HG03571 (cell line): ENCODE measurements around the gene BOLA3.
A peak's percentile ranks its signal among the peaks of the same experiment; 100 is the strongest.
"Not testable (repeated sequence)": the region's sequence is repeated elsewhere in the genome, so short reads cannot be mapped to it uniquely, and the experiment has no call there.

ENCODE experiments used
- ATAC-seq: cut with Tn5 transposase; IDR thresholded peaks from one replicate; pipeline ENCODE4 v1.9.1; 2021; ENCODE audit not compliant: unreplicated experiment

BOLA3 gene, protein sequence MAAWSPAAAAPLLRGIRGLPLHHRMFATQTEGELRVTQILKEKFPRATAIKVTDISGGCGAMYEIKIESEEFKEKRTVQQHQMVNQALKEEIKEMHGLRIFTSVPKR

DNA sequence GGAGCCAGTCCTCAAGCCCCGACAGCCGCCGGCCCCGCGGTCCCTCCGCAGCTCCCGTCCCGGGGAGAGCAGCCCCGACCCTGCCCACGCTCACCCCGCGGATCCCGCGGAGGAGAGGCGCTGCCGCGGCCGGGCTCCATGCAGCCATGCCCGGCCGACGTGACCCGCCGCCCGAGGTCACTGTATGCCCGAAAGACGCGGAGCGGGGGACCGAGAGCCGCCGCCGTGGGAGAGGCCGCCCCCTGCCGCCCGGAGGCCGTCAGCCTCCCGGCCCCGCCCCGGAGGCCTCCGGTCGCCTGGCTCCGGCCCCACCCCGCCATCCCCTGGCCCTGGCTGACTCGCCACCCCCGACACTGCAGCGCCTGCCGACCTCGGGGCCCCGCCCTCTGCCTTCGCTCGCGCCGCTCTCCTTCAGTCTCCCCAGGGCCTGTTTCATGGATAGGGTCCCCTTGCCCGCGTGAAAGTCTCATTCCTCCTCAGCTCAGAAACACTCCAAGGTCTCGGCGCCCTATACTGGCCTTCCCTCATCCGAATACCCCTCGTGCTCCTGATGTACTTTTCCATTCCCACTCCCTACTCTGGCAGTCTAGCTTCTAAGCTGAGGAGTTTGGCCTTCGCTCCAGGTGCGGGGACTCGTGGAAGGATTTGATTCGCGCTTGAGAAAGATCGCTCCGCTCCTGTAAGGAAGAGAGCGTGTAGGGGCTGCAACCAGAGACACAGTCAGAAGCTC lies at the start of gene BOLA3:
TSS of gene BOLA3 (minus strand) at position 186 of the 730 bp plus-strand sequence. CDS start at position 148, 38 bp downstream.
- peak; percentile 89 for ATAC-seq

DNA sequence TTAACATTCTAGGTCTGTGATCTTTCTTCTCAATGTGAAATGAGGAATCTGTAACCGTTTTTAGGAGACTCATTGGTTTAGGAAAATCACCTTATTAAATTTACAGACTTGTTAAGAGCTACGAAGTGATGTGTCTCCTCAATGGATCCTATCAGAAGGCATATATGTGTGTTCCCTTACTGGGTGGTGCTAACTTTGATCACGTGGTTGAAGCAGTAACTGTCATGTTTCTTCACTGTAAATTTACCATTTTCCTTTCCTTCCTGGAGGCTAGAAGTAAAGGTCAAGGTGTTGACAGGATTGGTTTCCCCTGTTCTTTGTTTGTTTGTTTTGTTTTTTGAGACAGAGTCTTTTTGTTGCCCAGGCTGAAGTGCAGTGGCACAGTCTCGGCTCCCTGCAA lies 49.3 kb upstream of the BOLA3 start:
- no peak for ATAC-seq

DNA sequence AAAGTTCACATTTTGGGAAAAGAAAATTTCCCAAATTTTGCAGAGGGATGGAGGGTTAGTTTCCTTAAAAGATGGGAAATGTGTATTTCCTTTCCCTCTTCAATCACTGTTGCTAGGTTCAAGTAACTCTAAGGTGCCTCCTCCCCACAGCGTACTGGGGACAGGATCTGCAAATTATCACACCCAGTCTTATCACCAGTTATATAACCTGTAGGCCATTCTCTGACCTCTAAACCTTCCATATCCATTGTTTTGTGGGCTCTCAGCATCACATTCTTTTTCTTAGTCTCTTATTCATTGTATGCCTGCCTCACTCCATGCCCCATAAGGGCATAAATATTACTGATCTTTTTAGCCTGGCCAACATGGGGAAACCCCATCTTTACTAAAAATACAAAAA lies 47.1 kb upstream of the BOLA3 start:
- no peak for ATAC-seq

DNA sequence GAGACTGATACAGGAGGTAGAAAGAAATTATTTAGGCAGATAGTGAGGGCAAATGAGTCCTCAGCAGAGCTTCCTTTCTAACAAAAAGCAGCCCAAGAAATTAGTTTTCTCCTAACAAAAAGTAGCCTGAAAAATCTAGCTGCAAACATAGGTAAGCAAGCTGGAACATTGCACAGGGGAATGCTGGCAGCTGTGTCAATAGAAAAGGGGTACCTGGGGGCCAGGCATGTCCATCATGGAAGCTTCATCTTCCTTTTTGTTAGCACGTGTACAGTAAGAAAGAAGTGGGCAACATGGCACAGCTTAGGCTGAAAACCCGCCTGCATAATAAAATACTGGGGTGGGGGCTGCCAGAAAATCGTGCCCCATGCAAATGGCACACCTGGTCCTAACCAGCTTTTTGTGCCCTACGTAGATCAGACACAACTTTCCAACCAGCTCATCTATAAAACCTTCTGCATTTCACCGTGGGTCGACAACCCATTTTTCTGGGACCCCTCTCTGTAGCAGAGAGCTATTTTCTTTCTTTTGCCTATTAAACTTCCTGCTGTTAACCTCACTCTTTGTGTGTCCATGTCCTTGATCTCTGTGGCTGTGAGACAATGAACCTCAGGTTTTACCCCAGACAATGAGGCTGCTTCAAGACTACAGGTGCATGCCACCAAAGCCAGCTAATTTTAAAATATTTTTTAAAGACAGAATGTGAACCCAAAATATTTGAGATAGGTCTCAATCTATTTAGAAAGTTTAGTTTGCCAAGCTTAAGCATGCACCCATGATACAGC lies 44.1 kb upstream of the BOLA3 start:
- ATAC-seq: no peak

DNA sequence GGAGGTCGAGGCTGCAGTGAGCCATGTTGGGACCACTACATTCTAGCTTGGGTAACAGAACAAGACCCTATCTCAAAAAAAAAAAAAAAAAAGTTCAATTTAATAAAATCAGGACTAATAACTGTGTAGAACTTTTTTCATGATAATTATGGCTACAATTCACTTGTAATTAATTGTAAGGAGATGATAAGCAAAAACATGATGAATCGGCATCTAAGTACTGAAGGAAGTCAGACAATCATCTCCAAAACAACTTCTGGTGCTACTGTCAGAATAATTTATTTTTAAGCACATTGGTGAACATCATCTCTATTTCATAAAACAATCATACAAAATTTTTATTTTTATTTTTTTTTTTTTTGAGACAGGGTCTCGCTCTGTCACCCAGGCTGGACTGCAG lies 41.0 kb upstream of the BOLA3 start:
- no peak for ATAC-seq

DNA sequence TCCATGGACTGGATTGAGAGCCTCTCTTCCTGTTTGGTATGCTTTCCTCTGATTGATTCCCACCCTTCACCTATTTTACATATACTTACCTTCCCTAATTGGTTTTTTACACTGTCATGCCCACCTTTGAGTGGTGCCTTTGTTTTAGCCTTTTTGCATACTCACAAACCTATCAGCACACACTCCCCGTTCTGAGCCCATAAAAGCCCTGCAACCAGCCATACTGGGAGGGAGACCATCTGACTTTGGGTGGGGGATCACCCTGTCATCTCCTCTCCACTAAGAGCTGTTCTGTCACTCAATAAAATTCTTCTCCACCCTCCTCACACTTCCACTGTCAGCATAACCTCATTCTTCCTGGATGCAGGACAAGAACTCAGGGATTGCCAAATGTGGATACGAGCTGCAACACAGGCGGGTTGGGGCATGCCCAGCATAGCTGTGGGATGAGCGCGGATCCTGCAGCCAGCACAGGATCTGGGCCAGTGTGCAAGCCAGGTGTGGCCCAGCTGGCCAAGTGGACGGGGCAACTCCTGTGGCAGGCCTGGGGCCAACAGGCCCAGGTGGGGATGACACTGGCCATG lies 40.4 kb upstream of the BOLA3 start:
- no peak for ATAC-seq

DNA sequence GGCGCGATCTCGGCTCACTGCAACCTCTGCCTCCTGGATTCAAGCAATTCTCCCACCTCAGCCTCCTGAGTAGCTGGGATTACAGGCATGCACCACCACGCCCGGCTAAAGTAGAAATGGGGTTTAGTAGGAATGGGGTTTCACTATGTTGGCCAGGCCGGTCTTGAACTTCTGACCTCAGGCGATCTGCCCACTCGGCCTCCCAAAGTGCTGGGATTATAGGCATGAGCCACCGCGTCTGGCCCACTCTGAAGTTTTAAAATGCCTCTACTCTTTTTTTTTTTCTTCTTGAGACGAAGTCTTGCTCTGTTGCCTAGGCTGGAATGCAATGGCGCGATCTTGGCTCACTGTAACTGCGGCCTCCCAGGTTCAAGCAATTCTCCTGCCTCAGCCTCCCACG lies 39.0 kb upstream of the BOLA3 start:
- not testable (repeated sequence) for ATAC-seq

DNA sequence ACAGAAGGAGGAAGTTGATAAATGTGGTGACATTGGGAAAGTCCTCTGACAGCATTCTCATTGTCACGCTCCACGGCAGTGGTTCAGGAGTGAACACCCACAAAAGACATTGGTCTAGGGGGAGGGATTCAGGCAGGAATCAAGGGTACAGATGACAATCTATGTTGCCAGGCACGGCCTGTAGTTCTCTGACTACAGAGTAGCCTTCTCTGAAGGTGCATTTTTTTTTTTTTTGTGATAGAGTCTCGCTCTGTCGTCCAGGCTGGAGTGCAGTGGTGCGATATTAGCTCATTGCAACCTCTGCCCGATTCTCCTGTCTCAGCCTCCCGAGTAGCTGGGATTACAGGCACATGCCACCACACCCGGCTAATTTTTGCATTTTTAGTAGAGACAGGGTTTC lies 38.3 kb upstream of the BOLA3 start:
- ATAC-seq: peak; percentile 53

DNA sequence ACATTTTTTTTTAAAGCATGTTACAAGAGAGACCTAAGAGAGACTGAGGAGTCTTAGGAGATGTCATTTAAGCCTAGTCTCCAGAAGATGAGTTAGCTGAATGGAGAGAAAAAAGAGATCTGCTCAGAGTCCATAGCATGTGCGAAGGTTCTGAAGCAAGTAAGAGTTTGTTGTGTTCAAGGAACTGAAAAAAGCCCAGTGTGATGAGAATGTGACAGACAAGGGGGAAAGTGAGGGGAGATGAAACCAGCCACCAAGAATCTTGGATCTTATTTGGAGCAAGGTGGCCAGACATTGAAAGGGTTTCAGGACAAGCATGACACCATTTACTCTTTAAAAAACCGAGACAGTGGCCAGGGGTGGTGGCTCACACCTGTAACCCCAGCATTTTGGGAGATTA lies 36.2 kb upstream of the BOLA3 start:
- no peak for ATAC-seq

DNA sequence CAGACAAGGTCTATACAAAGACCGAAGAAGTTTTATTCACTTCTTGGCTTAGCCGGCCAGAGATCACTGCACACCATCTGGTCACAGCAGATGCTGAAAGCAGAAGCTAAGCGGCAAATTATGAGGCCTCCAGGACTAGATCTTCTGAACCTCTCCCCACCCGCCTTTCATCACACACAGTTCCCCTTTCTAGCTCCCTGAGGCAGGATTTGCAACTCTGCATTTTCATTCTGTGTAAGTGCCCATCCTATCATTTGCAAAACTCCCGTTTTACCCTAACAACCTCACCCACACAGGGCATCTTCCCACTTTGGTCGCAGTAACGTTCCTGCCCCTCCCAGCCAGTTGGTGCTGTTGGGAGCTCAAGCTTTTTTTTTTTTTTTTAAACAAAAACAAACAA lies 34.0 kb upstream of the BOLA3 start:
- ATAC-seq: peak; percentile 30

DNA sequence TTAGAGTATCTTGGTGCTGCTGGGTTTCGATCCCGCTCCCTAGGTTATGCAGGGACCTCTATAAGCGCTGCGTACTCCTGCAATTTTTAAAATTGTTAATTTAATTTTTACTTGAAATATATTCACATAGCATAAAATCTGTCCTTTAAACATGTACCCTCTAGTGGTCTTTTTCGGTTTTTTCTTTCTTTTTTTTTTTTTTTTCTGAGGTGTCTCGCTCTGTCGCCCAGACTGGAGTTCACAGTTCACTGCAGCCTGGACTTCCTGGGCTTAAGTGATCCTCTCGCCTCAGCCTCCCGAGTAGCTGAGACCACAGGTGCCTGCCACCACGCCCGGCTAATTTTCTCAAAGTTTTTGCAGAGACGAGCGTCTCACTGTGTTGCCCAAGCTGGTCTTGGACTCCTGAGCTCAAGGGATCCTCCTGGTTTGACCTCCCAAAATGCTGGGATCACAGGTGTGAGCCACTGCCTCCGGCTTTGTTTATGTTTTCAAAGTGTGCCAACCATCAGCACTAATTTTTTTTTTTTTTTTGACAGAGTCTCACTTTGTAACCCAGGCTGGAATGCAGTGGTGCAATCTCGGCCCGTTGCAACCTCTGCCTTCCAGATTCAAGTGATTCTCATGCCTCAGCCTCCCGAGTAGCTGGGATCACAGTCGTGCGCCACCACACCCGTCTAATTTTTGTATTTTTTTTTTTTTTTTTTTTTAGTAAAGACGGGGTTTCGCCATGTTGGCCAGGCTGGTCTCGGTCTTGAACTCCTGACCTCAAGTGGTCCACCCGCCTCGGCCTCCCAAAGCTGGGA lies 31.6 kb upstream of the BOLA3 start:
- peak; percentile 10 for ATAC-seq

DNA sequence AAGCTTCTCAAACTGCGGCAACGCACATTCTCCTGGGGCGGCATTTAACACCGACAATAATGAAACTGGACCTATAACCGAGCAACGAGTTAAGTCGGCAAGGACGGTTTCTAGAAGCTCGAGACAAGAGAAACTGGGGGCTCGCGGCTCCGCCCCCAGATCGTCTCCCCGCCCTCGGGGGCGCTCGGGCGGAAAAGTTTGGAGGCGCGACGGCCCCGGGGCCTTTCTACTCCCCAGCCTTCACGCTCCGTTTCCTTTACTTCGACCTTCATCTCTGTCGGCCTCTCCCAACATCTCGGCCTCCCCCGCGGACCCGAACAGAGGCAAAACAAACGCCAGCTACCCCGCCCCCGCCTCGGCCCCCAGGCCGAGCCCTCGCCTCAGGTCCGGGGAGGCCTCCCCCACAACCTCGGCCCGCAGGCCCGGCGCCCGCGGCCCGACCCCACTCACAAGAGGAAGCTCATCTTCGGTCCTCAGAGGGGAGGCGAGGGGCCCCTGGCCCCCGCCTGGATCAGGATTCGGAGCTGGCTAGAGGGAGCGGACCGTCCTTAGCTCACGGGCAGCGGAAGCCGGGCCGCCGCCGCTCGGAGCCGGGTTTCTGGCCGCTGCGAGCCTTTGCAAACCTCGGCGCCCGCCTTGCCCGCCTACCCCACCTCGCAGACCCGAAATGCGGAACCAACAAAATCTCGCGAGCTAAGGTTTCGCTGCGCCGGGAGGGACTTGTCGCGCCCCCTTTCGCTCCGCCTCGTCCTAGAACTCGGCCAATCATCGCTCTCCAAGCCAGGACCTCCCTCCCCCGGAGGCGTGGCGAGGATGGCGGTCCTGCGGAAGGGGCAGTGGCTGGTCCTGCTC lies 30.7 kb upstream of the BOLA3 start, which contains the start of gene MOB1A:
TSS of gene MOB1A (minus strand) at position 669 of the 852 bp plus-strand sequence. CDS start at position 464, 205 bp downstream.
- ATAC-seq: peak; percentile 74

DNA sequence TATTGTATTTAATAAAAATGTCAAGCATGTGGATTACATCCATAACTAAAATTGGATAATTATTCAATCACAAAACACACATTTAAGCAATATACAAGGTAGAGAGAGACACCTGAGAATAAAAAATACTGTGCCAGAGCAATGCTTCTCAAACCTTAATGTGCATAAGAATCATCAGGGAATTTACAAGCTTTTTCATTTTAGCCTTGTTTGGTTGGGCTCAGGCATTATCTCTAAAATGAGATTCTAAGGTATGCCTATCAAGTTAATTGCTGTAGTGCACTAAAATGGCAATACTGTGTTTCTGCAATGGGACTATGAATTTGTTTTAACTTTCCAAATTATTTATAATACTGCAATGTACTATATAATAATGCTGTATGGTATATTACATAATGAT lies 30.0 kb upstream of the BOLA3 start:
- no peak for ATAC-seq

DNA sequence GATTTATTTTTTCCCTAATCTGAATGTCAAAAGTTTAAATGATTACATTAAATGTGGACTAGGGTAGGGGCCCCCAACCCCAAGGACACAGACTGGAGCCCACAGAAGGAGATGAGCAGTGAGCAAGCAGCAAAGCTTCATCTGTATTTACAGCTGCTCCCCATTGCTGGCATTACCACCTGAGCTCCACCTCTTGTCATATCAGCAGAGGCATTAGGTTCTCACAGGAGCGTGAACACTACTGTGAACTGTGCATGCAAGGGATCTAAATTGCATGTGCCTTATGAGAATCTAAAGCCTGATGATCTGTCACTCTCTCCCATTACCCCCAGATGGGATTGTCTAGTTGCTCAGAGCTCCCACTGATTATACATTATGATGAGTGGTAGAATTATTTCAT lies 27.2 kb upstream of the BOLA3 start:
- ATAC-seq: no peak

DNA sequence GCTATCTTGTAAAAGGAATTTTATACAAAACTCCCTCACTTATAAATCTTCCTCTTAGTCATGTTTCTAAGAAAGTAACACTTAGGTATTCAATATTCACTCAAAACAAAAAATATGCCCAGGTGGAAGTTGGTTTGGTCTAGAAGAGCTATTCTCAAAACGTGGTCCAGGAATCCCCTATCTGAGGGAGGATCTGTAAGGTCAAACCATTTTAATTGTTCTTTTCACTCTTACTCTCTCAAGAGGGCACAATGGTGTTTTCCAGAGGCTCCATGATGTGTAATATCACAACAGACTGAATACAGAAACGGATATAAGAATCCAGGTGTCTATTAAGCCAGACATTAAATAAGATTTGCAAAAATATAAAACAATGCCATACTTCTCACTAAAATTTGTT lies 21.0 kb upstream of the BOLA3 start:
- ATAC-seq: no peak

DNA sequence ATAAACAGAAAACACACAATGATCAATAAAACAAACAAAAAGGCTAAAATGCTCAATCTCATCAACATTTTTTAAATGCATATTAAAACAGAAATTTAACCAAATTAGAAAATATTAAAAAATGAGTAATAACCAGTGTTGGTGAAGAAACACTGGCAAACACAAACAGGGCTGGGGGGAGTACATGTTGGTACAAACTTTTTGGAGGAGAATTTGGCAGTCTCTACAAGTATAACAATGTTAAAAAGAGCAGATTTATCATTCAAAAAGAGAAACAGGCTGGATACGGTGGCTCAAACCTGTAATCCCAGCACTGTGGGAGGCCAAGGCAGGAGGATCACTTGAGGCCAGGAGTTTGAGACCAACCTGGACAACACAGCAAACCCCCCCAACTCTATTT lies 17.0 kb upstream of the BOLA3 start:
- no peak for ATAC-seq

DNA sequence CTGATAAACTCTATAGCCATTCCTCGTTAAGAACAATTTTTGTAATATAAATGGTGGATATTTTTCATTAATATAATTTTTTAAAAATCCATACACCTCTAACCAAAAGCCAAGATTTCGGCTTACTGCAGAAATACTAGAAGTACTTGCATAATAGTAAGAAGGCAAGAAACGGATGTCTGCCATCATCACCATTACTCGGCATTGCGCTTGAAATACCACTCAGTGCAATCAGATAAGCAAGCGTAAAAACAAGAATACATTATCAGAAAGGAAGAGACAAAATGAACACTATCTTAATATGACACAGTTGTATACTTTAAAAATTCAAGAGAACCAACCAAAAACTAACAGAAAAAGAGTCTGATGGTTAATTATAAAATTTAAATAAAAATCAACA lies 15.2 kb upstream of the BOLA3 start:
- ATAC-seq: no peak

DNA sequence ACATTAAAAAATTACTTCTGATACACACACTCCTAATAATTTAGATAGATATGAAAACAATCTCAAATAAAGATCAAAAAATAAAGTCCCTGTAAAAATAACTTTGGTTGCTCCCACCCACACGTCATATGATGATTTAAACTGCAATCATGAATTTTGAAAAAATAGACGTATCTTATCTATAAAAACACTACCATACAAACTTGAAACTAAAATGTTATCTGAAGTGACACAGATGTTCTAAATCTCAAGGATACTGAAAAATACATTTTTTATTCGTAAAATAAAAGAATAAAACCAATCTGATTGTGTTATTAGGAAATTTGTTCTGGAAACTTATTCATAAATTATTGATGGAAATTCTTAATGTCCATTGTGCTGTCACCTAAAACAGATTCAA lies 8.1 kb upstream of the BOLA3 start:
- ATAC-seq: no peak

DNA sequence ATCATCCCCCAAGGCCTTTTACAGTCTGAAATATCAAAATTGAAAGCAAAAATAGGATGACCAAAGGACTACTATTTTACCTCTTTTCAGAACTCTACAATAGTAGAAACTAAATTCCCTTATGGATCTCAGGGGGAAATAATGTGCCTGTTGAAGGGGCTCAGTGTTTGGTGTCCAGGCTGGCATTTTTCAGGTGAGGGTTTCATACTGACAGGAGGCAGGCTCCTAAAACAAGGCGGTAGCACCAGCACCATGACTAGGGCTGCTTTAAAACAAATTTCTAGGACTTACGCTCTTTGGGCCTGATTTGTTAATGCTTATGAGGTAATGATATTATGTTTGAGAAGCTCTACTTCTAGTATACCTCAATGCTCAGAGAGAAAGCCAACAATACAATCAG lies 5.2 kb upstream of the BOLA3 start:
- ATAC-seq: no peak
